ENCODE measurements around the gene MRTFA.

MRTFA gene

DNA sequence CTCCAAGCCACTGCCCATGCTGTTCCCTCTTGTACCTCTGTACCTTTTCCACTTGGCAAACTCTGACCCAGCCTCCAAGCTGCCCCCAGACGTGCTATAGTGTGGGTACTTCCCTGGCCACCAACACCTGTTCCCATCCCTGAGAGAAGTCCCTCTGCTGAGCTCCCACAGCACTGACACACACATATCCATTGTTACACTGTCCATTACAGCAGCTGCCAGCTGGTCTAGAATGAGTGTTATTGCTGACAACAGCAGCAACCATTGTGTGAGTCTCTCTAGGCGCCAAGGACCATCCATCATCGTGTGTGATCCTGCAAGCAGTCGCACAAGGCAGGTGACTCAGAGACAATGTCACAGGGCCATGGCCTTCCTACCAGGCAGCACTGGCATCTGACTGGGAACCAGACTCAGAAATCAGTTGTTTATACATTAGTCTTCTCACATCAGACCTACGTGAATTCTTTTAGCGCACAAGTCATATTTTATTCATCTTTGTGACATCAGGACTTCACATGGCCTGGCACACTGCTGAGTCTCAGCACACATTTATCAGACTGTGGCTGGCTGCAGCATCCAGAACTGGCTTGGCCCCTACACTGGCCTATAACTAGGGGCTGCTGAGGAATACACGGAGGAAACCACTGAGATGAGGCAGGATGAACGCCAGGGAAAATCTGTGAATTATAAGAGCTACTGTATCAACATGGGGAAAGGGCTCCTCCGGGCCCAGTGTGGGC is 209.8 kb downstream of the MRTFA start:
- no peak for DNase-seq (ENCODE audit: low read depth)

DNA sequence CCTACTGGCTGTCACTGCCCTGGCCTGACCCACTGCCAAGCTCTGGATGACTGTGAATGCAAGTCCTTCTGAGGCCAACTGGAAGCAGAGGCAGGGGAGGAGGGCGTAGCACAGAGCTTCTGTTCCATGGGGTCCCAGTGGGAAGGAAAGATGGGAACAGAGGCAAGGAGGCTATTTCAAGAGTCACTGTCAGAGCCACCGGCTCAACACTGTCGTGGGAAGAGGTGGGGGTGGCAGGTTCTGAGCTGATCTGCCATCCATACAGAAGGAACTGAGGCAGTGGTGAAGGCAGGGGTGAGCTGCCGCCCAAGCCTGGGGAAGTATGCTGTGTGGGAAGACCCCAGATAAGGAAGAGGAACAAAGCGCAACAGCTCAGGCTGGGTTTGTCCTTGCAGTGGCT is 211.4 kb downstream of the MRTFA start:
- DNase-seq (ENCODE audit: low read depth): no peak

DNA sequence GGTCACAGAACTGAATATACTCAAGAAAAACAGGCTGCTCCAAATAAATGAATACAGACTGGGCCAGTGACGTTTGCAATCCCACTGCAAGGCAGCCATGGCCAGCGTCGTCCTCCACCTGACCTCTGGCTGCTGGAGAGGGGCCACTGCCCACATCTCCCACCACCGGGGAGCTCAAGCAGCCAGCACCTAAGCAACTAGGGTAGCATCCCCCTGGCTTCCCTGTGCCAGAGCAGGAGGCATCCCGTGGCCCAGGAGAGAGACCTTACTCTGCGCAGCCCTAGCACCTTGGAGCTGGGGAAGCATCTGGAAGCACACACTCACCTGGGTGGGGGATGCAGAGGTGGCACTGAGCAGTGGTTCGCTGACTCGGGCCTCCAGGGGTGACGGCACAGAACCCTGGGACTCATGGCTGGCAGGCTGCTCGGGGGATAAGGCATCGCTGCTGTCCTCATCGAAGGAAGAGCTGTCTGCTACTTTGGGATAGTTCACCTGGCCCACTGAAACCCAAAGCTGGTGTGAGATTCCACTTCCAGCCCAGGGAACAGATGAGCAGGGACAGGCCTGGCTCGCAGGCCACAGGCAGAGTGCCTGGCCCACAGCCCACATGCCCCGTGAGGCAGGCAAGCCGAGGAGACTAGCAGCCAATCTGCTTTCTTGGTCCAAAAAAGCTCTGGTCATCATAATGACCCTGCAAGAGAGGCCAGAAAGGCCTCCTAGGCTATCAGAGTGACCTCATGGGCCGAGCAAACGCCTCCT is 212.5 kb downstream of the MRTFA start:
- DNase-seq (ENCODE audit: low read depth): no peak

DNA sequence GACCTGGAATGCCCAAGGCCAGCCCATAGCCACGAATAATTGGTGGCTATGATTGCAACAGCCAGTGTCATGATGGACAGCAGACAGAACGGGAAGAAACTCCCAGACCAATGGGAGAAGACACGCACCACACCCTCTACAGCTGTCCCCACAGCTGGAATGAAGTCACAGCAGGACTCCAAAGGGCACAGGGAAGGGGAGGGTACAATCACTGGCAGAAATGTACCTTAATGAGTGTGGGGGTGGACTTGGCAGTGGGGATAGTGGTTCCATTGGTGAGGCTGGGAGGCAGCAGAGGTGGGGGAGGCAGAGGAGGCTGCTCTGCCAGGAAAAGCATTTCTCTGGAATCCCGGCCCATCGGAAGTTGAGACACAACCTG is 213.2 kb downstream of the MRTFA start:
- DNase-seq (ENCODE audit: low read depth): no peak

DNA sequence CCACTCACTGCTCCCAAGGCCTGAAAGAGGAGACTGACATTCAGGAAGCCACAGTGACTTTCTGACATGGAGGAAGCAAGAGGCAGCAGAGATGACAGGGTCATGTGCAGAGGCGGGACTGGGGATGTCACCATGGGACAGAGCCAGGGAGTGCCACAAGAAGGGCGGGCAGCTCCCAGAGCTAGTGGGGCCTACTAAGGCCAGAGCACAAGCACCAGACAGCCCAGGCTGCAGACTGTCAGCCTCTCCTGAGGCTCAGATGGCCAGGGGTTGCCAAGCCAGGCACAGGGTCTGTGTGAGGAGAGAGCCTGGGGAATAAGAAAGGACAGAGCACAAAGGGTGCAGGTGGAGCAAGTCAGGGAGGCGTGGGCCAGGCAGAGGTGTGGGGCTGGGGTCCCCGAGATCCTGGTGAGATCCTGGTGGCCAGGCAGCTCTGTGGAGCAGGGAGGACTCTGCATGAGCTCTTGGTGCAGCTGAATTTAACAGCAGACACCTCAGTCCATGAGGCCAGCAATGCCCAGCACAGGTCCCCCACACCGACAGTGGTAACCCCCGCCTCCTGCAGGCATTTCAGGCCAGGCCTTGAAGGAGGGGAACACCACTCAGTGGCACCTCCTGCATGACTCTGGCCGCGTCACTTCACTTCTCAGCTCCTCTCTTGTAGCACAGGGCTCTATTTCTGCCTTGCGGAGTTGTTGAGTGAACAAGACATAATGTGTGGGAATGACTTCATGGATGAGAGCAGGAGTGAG is 213.8 kb downstream of the MRTFA start:
- DNase-seq (ENCODE audit: low read depth): no peak

DNA sequence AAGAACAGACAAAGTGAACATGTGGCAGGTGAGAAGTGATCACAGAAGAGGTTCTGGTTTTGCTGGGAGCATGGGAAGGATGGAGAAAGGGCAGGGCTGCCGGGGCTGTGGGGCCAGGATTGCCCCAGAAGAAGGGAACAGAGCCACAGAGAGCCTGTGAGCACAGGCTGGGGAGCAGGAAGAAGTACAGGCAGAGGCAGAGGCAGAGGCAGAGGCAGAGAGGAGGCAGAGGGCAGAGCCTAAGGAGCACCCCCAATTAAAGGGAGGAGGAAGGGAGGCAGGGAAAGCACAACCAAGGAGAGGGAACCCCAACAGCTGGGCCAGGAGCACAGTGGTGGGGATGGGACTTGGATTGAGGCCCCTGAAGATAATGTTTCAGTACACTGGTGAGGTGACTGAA is 214.6 kb downstream of the MRTFA start:
- no peak for DNase-seq (ENCODE audit: low read depth)

DNA sequence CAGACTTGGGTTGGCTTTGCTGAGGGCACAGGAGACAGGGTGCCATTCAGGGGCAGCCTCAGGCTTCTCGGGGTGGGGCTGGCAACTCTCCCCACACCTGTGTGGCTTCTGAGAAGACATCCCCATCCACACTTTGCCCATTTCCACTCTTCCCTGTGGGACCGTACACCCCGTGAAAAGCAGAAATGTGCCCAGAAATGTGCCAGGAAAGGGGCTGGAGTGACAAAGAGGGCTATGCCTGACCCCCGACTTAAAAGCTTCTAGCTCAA is 215.5 kb downstream of the MRTFA start:
- DNase-seq (ENCODE audit: low read depth): no peak

DNA sequence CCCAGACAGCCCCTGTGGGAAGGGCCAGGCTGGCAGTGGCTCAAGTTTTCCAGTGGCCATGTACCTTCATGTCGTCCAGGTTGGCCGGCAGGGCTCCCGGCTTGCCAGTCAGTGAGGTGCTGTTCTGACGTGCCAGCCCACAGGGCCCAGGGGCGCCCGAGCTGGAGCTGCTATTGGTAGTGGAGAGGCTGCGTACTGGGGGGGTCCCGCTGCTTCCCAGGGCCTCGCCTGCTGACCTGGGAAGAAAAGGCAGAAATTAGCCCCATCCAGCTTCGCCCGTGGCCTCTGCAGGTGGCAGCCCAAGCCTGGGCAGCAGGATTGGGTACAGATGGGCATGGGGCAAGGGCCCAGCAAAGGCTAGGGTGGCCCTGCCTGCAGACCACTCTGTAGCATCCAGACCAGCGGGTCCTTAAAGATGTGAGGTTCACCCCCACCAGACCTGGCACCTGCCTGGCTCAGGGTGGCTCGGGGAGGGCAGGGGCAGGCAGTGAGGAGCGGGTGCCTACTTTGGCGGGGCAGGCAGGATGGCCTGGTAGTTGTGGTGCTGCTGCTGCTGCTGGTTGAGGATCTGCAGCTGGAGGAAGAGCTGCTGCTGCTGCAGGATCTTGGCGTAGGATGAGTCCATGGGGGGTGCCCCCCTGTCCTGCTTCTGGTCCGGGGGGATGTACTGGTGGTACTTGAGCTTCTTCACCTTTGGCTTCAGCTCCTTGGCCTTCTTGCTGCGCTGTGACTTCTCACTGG is 216.0 kb downstream of the MRTFA start:
- no peak for DNase-seq (ENCODE audit: low read depth)

DNA sequence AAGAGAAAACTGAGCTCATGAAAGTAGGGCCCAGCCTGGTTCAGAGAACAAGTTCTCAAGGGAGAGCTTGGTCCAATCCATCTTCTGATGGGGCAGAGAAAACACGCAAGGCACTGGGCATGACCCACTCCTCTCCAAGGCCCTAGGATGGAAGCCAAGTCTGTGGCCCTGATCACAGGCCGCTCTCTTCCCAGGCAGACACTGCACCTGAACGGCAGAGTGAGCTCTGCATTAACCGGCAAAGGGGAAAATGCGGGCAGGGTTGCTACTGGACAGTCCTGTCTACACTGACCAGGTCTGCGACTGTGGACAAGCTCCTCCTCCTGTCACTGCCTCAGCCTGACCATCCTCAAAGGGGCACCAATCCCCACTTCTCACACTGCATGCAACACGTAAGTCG is 216.8 kb downstream of the MRTFA start:
- no peak for DNase-seq (ENCODE audit: low read depth)

DNA sequence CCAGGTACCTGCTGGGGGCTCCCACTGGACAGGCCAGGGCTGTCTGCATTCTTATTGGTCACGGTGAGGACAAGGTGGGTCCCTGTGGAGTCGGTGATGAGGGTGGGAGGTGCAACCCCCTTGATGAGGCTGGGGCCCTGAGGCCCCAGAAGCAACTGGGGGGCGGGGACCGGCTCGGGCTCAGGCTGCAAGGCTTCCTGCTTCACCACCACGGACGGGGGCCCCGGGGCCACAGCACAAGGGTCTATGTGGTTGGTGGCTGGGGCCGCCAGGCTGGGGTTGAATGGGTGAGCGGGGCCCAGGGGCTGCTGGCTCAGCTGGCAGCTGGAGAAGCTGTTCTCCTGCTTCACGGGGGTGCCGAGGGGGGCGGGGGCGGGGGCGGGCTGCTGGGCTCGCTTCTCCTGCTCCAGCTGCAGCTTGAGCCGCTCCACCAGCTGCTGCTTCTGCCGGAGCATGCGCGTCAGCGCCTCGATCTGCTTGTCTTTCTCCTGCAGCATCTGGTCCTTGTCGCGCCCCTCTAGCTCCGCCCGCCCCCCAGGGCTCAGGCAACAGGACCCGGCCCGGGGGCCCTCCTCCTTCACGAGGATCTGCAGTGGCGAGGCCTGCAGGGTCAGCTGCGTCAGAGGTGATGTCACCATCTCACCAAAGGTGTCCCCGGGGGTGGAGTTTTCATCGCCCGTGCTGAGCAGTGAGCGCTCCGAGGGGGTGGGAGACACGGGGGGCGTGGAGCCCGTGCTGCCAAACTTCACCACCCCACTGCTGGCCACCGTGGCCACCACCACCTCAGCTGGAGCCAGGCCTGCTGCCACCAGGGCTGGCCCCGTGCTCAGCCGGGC is 217.9 kb downstream of the MRTFA start:
- DNase-seq (ENCODE audit: low read depth): no peak

DNA sequence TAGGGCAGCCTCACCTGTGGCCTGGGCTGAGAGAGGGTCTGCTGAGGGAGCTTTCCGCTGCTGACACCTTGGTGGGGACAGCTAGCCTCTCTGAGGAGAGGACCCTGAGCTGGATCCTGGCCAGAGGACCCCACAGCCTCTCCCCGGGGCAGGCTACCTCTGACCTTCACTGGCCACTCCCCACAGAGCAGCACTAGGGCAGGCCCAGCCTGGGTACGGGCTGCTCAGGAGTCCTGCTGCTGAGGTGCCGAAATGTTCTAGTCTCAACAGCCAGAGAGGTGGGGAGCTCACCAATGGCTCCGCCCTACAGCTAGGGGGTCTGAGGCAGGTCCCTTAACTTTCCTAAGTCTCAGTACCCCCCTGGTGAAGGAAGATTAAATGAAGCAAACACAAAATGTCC is 218.6 kb downstream of the MRTFA start:
- DNase-seq (ENCODE audit: low read depth): no peak

DNA sequence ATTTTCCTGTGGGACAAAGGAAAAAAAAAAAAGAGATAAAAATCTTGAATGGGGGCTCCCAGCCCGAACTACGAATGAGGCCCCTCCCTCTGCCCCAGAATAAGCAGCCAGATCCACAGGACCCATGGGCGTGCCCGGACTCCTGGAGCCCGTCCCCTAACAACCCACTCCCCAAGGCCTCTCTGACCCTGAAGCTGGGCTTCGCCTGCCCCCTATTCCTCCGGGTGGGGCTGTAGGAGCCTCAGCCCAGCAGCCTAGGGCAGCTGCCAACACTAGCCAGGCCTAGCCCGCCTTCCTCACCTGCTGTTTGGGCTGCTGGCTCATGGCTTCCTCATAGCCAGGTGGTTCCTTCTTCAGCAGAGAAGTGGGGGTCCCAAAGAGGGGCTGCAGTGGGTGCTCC is 219.5 kb downstream of the MRTFA start:
- no peak for DNase-seq (ENCODE audit: low read depth)

DNA sequence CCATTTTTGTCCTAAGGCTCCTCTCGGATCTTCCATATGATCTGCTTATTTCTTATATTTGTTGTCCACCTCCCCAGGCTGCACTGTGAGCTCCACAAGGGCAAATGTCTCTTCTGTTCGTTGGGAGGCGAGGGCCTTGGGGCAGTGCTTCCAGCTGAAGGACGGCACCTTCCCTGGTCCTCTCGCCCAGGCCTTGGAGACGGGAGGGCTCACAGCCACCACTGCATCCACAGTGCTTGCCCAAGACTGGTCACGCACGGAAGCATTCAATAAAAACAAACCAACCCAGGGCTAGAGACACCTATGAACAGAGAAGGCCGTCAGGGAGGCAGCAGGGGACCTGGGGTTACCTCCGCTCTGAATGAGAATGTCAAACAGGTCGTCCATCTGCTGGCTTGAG is 219.9 kb downstream of the MRTFA start:
- no peak for DNase-seq (ENCODE audit: low read depth)

DNA sequence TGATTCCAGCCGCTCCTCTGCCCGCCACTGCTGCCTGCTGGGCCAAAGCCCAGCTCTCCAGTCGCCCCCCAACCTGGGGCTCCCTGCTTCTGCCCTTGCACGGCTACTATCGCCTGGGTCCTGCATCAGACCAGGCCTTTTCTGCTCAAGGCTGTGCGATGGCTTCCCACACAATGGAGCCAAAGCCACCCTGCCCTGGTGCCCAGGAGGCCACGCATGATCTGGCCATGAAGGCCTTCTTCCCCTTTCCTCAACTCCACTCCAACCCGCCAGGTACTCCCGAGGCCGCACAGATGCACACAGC is 220.3 kb downstream of the MRTFA start:
- DNase-seq (ENCODE audit: low read depth): no peak

DNA sequence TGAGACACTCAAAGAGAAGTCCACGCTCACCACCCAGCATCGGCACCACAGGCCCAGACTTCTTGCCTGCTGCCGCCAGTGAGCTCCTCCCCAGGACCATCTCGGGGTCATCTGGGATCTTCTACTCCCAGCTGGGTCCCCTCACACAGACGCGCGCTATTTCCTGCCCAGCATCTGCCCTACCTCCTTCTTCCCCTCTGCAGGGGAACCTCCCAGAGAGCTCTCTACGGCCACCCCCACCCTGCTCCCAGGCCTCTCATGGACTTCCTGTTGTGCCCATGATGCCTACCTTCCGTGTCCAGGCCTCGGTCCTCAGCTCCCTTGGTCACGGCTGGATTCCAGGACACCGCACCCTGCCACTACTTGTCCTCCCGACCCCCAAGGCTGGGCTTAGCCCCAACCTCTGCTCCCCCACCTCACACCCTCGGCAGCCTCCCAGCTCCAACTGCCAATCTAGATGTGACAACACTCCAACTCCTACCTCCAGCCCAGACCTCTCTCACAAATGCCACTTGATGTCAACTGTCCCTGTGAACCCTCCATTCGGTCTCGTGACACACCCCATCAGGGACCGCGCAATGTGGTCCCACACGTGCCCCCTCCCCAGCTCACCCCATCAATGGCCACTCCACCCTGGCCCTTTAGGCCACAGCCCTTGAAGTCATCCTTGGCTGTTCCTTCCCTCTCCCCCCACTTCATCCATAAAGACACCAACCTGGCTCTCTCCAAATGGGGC is 220.8 kb downstream of the MRTFA start:
- no peak for DNase-seq (ENCODE audit: low read depth)

DNA sequence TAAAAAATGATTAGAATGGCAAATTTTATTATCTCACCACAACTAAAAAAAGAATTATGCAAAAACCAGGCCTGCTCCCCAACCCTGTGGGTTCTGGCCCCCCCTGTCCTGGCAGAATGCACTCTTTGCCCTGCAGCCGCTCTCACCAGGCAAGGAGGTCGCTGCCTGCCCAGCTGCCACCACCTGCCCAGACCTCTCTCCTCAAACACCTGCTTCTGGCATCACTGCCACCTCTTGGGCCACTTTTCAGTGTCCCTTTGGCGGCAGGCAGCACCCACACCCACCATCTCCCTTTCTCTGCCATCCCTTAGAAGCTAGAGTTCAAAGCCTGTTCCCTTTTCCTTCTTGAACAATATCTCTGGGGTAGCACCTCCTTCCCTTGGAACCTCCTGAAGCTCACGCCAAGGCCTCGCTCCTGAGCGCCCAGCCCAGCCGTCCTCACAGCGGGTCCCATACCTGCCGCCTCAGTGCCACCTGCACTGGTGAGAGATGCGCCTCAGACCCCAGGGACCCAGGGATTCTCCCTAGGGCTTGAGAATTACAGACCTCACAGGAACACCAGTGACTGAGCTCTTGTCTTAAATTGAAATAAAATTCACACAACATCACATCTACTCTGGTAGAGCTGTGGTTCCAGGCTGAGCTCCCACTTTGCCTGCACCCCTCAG is 221.5 kb downstream of the MRTFA start:
- no peak for DNase-seq (ENCODE audit: low read depth)

DNA sequence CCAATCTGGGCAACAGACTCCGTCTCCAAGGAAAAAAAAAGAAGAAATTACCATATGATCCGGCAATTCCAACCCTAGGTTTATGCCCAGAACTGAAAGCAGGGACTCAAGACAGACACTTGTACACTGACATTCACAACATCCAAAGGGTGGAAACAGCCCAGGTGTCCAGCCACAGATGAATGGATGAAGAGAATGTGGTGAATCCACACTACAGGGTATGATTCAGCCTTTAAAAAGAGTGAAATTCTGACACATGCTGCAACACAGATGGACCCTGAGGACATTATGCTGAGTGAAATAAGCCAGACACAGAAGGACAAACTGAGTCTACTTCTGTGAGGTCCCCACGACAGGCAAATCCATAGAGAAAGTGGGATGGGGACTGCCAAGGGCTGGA is 222.2 kb downstream of the MRTFA start:
- no peak for DNase-seq (ENCODE audit: low read depth)

DNA sequence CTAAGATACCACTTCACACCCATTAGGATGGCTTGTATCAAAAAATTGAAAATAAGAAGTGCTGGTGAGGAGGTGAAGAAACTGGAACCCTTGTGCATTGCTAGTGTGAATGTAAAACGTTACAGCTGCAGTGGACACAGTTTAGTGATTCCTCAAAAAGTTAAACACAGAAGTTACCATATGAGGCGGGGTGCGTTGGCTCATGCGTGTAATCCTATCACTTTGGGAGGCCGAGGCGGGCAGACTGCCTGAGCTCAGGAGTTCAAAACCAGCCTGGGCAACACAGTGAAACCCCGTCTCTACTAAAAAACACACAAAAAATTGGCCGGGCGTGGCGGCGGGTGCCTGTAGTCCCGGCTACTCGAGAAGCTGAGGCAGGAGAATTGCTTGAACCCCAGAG is 222.6 kb downstream of the MRTFA start:
- no peak for DNase-seq (ENCODE audit: low read depth)

DNA sequence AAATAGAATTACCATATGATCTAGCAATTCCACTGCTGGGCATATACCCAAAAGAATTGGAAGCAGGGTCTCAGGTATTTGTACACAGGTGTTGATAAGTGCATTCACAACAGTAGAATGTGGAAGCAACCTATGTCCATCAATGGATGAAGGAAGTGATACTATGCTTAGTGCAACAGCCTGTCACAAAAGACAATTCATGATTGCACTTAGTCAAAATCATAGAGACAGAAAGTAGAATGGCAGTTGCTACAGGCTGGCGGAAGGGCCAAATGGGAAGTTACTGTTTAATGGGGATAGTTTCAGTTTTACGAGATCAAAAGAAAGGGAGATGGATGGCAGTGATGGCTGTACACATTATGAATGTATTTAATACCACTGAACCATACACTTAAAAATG is 224.1 kb downstream of the MRTFA start:
- DNase-seq (ENCODE audit: low read depth): no peak

DNA sequence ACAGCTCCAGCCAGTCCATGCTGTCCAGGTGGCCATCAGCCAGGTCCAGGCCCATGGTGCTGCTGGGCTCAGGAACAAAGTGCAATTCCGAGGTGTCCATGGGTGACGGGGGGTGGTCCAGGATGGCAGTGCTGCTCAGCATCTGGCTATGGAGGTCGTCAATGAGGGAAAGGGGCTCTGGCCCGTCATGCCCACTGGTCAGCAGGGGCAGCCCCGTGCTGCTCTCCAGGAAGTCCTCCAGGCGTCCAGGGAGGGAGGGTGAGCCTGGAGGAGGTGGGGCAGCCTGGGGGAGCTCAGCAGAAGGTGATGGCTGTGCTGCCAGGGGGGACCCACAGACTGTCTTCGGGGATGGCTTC is 225.0 kb downstream of the MRTFA start:
- DNase-seq (ENCODE audit: low read depth): no peak
